PFSK-1 (cell line): ENCODE results near the gene NRARP.

Experiments used
- POLR2AphosphoS5 ChIP-seq: IDR thresholded peaks from 2 replicates; pipeline ENCODE4 v1.6.1; 2012; ENCODE audit warnings: low read depth, mild to moderate bottlenecking, control low read depth, low read length, moderate library complexity
- SIN3A ChIP-seq: IDR thresholded peaks from 2 replicates; pipeline ENCODE4 v1.6.1; 2012; ENCODE audit warnings: mild to moderate bottlenecking, low read length, moderate library complexity, borderline replicate concordance; ENCODE audit not compliant: insufficient read depth
- TAF1 ChIP-seq: IDR thresholded peaks from 2 replicates; pipeline ENCODE4 v1.6.1; 2012; ENCODE audit warnings: low read length, control low read depth, borderline replicate concordance; ENCODE audit not compliant: insufficient read depth
- TF ChIP-seq, protein P1 (sequence below), 2 experiments: IDR thresholded peaks; 2 replicates each; pipeline versions ENCODE4 v1.6.1 to v1.8.0; 2011 to 2012; ENCODE audit warnings: low read depth in 2 of 2, low read length in 2 of 2, control low read depth in 1 of 2, inconsistent platforms in 1 of 2, mild to moderate bottlenecking in 1 of 2, moderate library complexity in 1 of 2; ENCODE audit not compliant: insufficient read depth in 1 of 2

- TF ChIP-seq SIN3A (no peak), POLR2AphosphoS5 (no peak), TAF1 (no peak)
- TF ChIP-seq, protein P1, sequence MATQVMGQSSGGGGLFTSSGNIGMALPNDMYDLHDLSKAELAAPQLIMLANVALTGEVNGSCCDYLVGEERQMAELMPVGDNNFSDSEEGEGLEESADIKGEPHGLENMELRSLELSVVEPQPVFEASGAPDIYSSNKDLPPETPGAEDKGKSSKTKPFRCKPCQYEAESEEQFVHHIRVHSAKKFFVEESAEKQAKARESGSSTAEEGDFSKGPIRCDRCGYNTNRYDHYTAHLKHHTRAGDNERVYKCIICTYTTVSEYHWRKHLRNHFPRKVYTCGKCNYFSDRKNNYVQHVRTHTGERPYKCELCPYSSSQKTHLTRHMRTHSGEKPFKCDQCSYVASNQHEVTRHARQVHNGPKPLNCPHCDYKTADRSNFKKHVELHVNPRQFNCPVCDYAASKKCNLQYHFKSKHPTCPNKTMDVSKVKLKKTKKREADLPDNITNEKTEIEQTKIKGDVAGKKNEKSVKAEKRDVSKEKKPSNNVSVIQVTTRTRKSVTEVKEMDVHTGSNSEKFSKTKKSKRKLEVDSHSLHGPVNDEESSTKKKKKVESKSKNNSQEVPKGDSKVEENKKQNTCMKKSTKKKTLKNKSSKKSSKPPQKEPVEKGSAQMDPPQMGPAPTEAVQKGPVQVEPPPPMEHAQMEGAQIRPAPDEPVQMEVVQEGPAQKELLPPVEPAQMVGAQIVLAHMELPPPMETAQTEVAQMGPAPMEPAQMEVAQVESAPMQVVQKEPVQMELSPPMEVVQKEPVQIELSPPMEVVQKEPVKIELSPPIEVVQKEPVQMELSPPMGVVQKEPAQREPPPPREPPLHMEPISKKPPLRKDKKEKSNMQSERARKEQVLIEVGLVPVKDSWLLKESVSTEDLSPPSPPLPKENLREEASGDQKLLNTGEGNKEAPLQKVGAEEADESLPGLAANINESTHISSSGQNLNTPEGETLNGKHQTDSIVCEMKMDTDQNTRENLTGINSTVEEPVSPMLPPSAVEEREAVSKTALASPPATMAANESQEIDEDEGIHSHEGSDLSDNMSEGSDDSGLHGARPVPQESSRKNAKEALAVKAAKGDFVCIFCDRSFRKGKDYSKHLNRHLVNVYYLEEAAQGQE (IDR thresholded peaks at IDR 0.05; ENCODE audit: insufficient read depth in 1 of 2, low read depth in 2 of 2, low read length in 2 of 2): no peak
Observed at GRCh38 chr9:137278721-137279711, 23.1 kb downstream of the NRARP start.
